ENCODE data around the gene HSPA4. TPM values are rescaled to one million over a fixed set of nuclear protein-coding genes. Genes with fewer than 3 reads are reported as not detected.

HSPA4 gene
- total RNA-seq, 8 experiments from 2014 or later: 77.9 to 159 (median 113) TPM

Other genes with a start within 250 kb of the HSPA4 start
- gene SOWAHA, start 238.7 kb upstream of the HSPA4 start, total RNA-seq: 1 to 10 TPM in 2 of 8 experiments, under 1 TPM in 4, not detected in 2; 0.14 to 2.5 (median 0.42) TPM
- gene SHROOM1, start 221.4 kb upstream of the HSPA4 start, total RNA-seq: 10 to 100 TPM in 1 of 8 experiments, 1 to 10 TPM in 4, under 1 TPM in 3; 0.52 to 11.6 (median 2.2) TPM
- 1 to 10 TPM in 4 of 8 experiments, under 1 TPM in 4; 0.49 to 3.0 (median 1.1) TPM for gene GDF9, start 185.5 kb upstream of the HSPA4 start, total RNA-seq
- gene UQCRQ, start 185.4 kb upstream of the HSPA4 start, total RNA-seq: 100 to 1,000 TPM; 296 to 572 (median 395) TPM
- gene LEAP2, start 178.3 kb upstream of the HSPA4 start, total RNA-seq: 10 to 100 TPM in 1 of 8 experiments, 1 to 10 TPM in 7; 1.7 to 10.7 (median 3.6) TPM
- gene AFF4, start 88.4 kb upstream of the HSPA4 start, total RNA-seq: 100 to 1,000 TPM in 1 of 8 experiments, 10 to 100 TPM in 7; 43.0 to 102 (median 67.3) TPM
- 10 to 100 TPM; 19.0 to 38.3 (median 25.1) TPM for gene ZCCHC10, start 25.5 kb upstream of the HSPA4 start, total RNA-seq

Measured in motor neuron (in vitro differentiated cells).